ENCODE measurements around the gene RSAD1. TPM values are rescaled to one million over a fixed set of nuclear protein-coding genes. Genes with fewer than 3 reads are reported as not detected.

The RSAD1 gene
- total and polyA plus RNA-seq, 4 donors: 20.1 to 43.2 (median 29.9) TPM

DNA sequence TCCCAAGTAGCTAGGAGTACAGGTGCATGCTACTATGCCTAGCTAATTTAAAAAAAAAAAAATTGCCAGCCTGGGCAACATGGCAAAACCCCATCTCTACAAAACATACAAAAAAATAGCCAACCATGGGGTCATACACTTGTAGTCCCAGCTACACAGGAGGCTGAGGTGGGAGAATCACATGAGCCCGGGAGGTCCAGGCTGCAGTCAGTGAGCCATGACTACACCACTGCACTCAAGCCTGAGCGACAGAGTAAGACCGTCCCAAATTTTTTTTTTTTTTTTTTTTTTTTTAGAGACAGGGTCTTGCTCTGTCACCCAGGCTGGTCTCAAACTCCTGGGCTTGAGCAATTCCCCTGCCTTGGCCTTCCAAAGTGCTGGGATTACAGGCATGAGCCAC is 24.8 kb upstream of the RSAD1 start:
- Histone ChIP-seq H3K4me3 (no peak overlapping the region), H3K9ac (ENCODE audit: insufficient read depth in 1 of 2, low read length in 2 of 2) (no peak overlapping the region), H3K9me3 (ENCODE audit: control insufficient read depth in 4 of 4, insufficient read depth in 3 of 4, low read length in 3 of 4) (no peaks in the 10 kb centered on the region), H3K4me1 (ENCODE audit: control insufficient read depth in 5 of 5, insufficient read depth in 5 of 5, low read length in 5 of 5) (peaks cover 0 to 3% (median 0%) of the 10 kb centered on the region in 5 donors), H3K27me3 (ENCODE audit: control insufficient read depth in 3 of 3, insufficient read depth in 3 of 3, low read length in 2 of 3) (no peaks in the 10 kb centered on the region), H3K36me3 (ENCODE audit: control insufficient read depth in 4 of 4, insufficient read depth in 4 of 4, low read length in 4 of 4) (peaks cover 0 to 17% (median 2%) of the 10 kb centered on the region in 4 donors), H3K27ac (ENCODE audit: low read depth in 1 of 2, low read length in 1 of 2) (no peak overlapping the region)
- WGBS, 2 donors: 83 to 98% methylated on average over 3 of the region's 3 CpGs
- no peak for DNase-seq
- TF ChIP-seq, protein P1, sequence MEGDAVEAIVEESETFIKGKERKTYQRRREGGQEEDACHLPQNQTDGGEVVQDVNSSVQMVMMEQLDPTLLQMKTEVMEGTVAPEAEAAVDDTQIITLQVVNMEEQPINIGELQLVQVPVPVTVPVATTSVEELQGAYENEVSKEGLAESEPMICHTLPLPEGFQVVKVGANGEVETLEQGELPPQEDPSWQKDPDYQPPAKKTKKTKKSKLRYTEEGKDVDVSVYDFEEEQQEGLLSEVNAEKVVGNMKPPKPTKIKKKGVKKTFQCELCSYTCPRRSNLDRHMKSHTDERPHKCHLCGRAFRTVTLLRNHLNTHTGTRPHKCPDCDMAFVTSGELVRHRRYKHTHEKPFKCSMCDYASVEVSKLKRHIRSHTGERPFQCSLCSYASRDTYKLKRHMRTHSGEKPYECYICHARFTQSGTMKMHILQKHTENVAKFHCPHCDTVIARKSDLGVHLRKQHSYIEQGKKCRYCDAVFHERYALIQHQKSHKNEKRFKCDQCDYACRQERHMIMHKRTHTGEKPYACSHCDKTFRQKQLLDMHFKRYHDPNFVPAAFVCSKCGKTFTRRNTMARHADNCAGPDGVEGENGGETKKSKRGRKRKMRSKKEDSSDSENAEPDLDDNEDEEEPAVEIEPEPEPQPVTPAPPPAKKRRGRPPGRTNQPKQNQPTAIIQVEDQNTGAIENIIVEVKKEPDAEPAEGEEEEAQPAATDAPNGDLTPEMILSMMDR (IDR thresholded peaks at IDR 0.05; ENCODE audit: control extremely low read depth, extremely low read depth): no peak
- no peak for ATAC-seq (ENCODE audit: insufficient read depth, low FRiP score)

DNA sequence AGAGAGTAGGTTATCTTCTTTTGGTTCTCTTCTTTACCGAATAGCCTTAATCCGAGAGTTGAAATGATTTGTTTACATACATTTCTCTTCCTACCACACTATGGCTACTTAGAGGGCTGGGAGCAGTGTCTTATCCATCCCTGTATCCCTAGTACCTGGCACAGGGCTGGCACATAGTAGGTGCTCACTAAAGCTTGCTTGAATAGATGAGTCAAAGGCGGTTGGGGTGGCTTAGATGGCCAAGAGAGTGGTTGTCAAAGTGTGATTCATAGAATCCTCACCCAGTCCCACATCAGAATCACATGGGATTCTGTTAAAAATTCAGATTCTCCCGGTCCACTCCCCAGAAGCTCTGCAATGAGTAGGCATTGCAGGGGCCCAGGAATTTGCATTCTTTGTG is 21.0 kb upstream of the RSAD1 start:
- Histone ChIP-seq H3K36me3 (ENCODE audit: control insufficient read depth in 4 of 4, insufficient read depth in 4 of 4, low read length in 4 of 4) (peaks cover 0 to 20% (median 7%) of the 10 kb centered on the region in 4 donors), H3K9me3 (ENCODE audit: control insufficient read depth in 4 of 4, insufficient read depth in 3 of 4, low read length in 3 of 4) (no peaks in the 10 kb centered on the region), H3K9ac (ENCODE audit: insufficient read depth in 1 of 2, low read length in 2 of 2) (no peak overlapping the region), H3K4me3 (no peak overlapping the region), H3K27me3 (ENCODE audit: control insufficient read depth in 3 of 3, insufficient read depth in 3 of 3, low read length in 2 of 3) (no peaks in the 10 kb centered on the region), H3K27ac (ENCODE audit: low read depth in 1 of 2, low read length in 1 of 2) (no peak overlapping the region), H3K4me1 (ENCODE audit: control insufficient read depth in 5 of 5, insufficient read depth in 5 of 5, low read length in 5 of 5) (peaks cover 0 to 2% (median 0%) of the 10 kb centered on the region in 5 donors)
- DNase-seq (no peak), ATAC-seq (ENCODE audit: insufficient read depth, low FRiP score) (no peak)
- TF ChIP-seq, protein P1 (IDR thresholded peaks at IDR 0.05; ENCODE audit: control extremely low read depth, extremely low read depth): no peak
- 98% methylated on average over 4 of the region's 4 CpGs for WGBS, 2 donors

DNA sequence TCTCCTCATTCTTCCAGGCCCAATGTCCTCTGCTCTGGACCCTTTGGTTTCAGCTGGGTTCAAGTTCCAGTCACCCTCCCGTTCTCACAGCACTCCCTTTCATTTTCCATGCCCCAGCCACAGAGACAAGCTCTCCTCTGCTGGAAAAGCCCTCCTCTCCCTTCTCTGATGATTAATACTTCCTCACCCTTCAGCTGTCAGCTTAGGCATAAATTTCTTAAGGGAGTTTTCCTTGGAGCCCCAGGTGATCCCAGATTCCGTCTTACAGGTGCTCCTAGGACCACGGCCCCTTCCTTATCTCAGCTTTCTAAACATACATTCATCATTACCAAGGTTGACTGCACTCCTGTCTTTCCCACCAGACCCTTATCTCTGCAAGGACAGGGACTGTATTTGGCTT is 20.4 kb upstream of the RSAD1 start:
- no peaks in the 10 kb centered on the region for H3K4me1 ChIP-seq (ENCODE audit: control insufficient read depth in 5 of 5, insufficient read depth in 5 of 5, low read length in 5 of 5)
- H3K9ac ChIP-seq (ENCODE audit: insufficient read depth in 1 of 2, low read length in 2 of 2): no peak overlapping the region
- peaks cover 0 to 20% (median 9%) of the 10 kb centered on the region in 4 donors for H3K36me3 ChIP-seq (ENCODE audit: control insufficient read depth in 4 of 4, insufficient read depth in 4 of 4, low read length in 4 of 4)
- 65 to 73% methylated on average over 3 of the region's 3 CpGs for WGBS, 2 donors
- DNase-seq (no peak), ATAC-seq (ENCODE audit: insufficient read depth, low FRiP score) (no peak)
- no peak overlapping the region for H3K27ac ChIP-seq (ENCODE audit: low read depth in 1 of 2, low read length in 1 of 2)
- no peaks in the 10 kb centered on the region for H3K9me3 ChIP-seq (ENCODE audit: control insufficient read depth in 4 of 4, insufficient read depth in 3 of 4, low read length in 3 of 4)
- no peak overlapping the region for H3K4me3 ChIP-seq
- H3K27me3 ChIP-seq (ENCODE audit: control insufficient read depth in 3 of 3, insufficient read depth in 3 of 3, low read length in 2 of 3): no peaks in the 10 kb centered on the region
- TF ChIP-seq, protein P1 (IDR thresholded peaks at IDR 0.05; ENCODE audit: control extremely low read depth, extremely low read depth): no peak
